Body of pancreas (tissue), 4 donors: ENCODE results near the gene POLR2J3. TPM values are rescaled to one million over a fixed set of nuclear protein-coding genes. Genes with fewer than 3 reads are reported as not detected.
"Not testable (repeated sequence)": the region's sequence is repeated elsewhere in the genome, so short reads cannot be mapped to it uniquely, and the experiment has no call there.

Experiments
- ATAC-seq: fragments of 150-250 bp; one replicate; pipeline ENCODE4 v1.9.1; 2016
- DNase-seq, 4 donors: peaks; one replicate each; pipeline ENCODE4 v3.0.0-alpha.2; 2019
- H3K27ac ChIP-seq, 4 donors: fragments of 200-600 bp; sonication (generic); 1 replicate in 3 of 4; 2 replicates in 1 of 4; pipeline versions ENCODE4 v1.5.1 to v1.6.1; 2016 to 2019; ENCODE audit warnings: mild to moderate bottlenecking in 1 of 4, mixed read lengths in 1 of 4, moderate library complexity in 1 of 4
- H3K27me3 ChIP-seq, 2 donors: fragments of 200-600 bp; sonication (generic); one replicate each; pipeline ENCODE4 v1.6.0; 2016; ENCODE audit warnings: mild to moderate bottlenecking in 1 of 2
- H3K36me3 ChIP-seq, 2 donors: fragments of 200-600 bp; sonication (generic); replicated peaks in 1 of 2; 2 replicates each; pipeline ENCODE4 v1.5.1; 2016; ENCODE audit warnings: low read depth in 2 of 2; ENCODE audit not compliant: insufficient read depth in 1 of 2
- H3K4me1 ChIP-seq: fragments of 200-600 bp; sonication (generic); one replicate; pipeline ENCODE4 v1.6.0; 2016
- H3K4me3 ChIP-seq, 2 donors: fragments of 200-600 bp; sonication (generic); 1 replicate in 1 of 2; 2 replicates in 1 of 2; pipeline ENCODE4 v1.5.1; 2016 to 2019
- H3K9me3 ChIP-seq, 3 donors: fragments of 200-600 bp; sonication (generic); 1 replicate in 2 of 3; 2 replicates in 1 of 3; pipeline ENCODE4 v1.5.1; 2016
- WGBS, 2 donors: methylation state at CpG; one replicate each; pipeline ENCODE4 v1.1.5; 2017; 5-methylcytosine and 5-hydroxymethylcytosine counted together
- intact Hi-C: fragments of 100-400 bp; cut with DNase I; formaldehyde crosslinking; loops from one replicate; pipeline ENCODE4 v1.15.1; 2023
- total RNA-seq, 2 donors: library from RNA; depleted of rRNA; stranded (reverse); fragments of >200 nt; gene quantifications; one replicate each; pipeline ENCODE4 v1.1.0, GENCODE V29; 2016

The POLR2J3 gene
- total RNA-seq, 2 donors from 2014 or later: 25.1 to 26.7 TPM

- intact Hi-C loops, DNase-seq, H3K27me3 ChIP-seq, H3K27ac ChIP-seq, H3K4me3 ChIP-seq, H3K36me3 ChIP-seq, H3K9me3 ChIP-seq, H3K4me1 ChIP-seq, ATAC-seq: not testable (repeated sequence)
- 56% methylated on average over 3 of the region's 7 CpGs; no CpG with 5 or more reads in 1 of the 2 donors for WGBS, 2 donors
These were observed 38.1 kb upstream of the POLR2J3 start for GRCh38 chr7:102610441-102610840.

- H3K36me3 ChIP-seq, ATAC-seq, DNase-seq, H3K4me1 ChIP-seq, H3K9me3 ChIP-seq, H3K4me3 ChIP-seq, H3K27ac ChIP-seq, intact Hi-C loops, H3K27me3 ChIP-seq: not testable (repeated sequence)
- no CpG with 5 or more reads among the region's 10 CpGs for WGBS, 2 donors
These were observed 37.4 kb upstream of the POLR2J3 start for GRCh38 chr7:102609734-102610133.

GRCh38 chr7:102606848-102607247 is 34.5 kb upstream of the POLR2J3 start:
- ATAC-seq, intact Hi-C loops: not testable (repeated sequence)

GRCh38 chr7:102604431-102605145 is 32.2 kb upstream of the POLR2J3 start:
- H3K4me1 ChIP-seq, H3K27ac ChIP-seq, H3K9me3 ChIP-seq, intact Hi-C loops, H3K36me3 ChIP-seq, H3K27me3 ChIP-seq, DNase-seq, H3K4me3 ChIP-seq: not testable (repeated sequence)
- peak; percentile 12 for ATAC-seq
- WGBS, 2 donors: 56% methylated on average over 7 of the region's 19 CpGs; no CpG with 5 or more reads in 1 of the 2 donors

More at GRCh38 chr7:102606848-102607247, 34.5 kb upstream of the POLR2J3 start:
- DNase-seq, H3K9me3 ChIP-seq, H3K27me3 ChIP-seq, H3K4me1 ChIP-seq, H3K4me3 ChIP-seq, H3K27ac ChIP-seq, H3K36me3 ChIP-seq: not testable (repeated sequence)
- no CpG with 5 or more reads among the region's 5 CpGs for WGBS, 2 donors

GRCh38 chr7:102602317-102602716 is 29.9 kb upstream of the POLR2J3 start:
- intact Hi-C loops, ATAC-seq: not testable (repeated sequence)
- no CpG with 5 or more reads among the region's 12 CpGs for WGBS, 2 donors

GRCh38 chr7:102599699-102600098 is 27.3 kb upstream of the POLR2J3 start:
- DNase-seq, intact Hi-C loops, H3K4me3 ChIP-seq, H3K9me3 ChIP-seq, H3K4me1 ChIP-seq, H3K36me3 ChIP-seq, H3K27ac ChIP-seq, H3K27me3 ChIP-seq: not testable (repeated sequence)
- ATAC-seq: peak; percentile 43
- WGBS, 2 donors: no CpG with 5 or more reads among the region's 9 CpGs

More at GRCh38 chr7:102602317-102602716, 29.9 kb upstream of the POLR2J3 start:
- H3K4me3 ChIP-seq, H3K4me1 ChIP-seq, DNase-seq, H3K36me3 ChIP-seq, H3K9me3 ChIP-seq, H3K27ac ChIP-seq, H3K27me3 ChIP-seq: not testable (repeated sequence)

- H3K27me3 ChIP-seq, H3K9me3 ChIP-seq, H3K4me3 ChIP-seq, H3K36me3 ChIP-seq, intact Hi-C loops, H3K27ac ChIP-seq, ATAC-seq, DNase-seq, H3K4me1 ChIP-seq: not testable (repeated sequence)
- WGBS, 2 donors: 60 to 83% methylated on average over 3 to 4 of the region's 10 CpGs
These were observed 23.7 kb upstream of the POLR2J3 start for GRCh38 chr7:102596036-102596435.

- H3K27me3 ChIP-seq, H3K4me1 ChIP-seq, DNase-seq, H3K4me3 ChIP-seq, intact Hi-C loops, H3K27ac ChIP-seq, H3K36me3 ChIP-seq, H3K9me3 ChIP-seq: not testable (repeated sequence)
- no CpG with 5 or more reads among the region's 68 CpGs for WGBS, 2 donors
- ATAC-seq: peak; percentile 4
These were observed 21.4 kb upstream of the POLR2J3 start for GRCh38 chr7:102593637-102594334.

- DNase-seq: peak; percentile 91 to 98 (median 92)
- H3K9me3 ChIP-seq, H3K4me3 ChIP-seq, H3K4me1 ChIP-seq, H3K36me3 ChIP-seq, intact Hi-C loops, H3K27me3 ChIP-seq, H3K27ac ChIP-seq: not testable (repeated sequence)
- ATAC-seq: peak; percentile 88
- 17 to 19% methylated on average over 6 to 9 of the region's 26 CpGs for WGBS, 2 donors
These were observed 20.2 kb upstream of the POLR2J3 start for GRCh38 chr7:102592477-102593019.

GRCh38 chr7:102589857-102590256 is 17.5 kb upstream of the POLR2J3 start:
- no CpG with 5 or more reads among the region's 9 CpGs for WGBS, 2 donors
- H3K4me1 ChIP-seq, H3K4me3 ChIP-seq, H3K36me3 ChIP-seq, DNase-seq, intact Hi-C loops, H3K27me3 ChIP-seq, H3K9me3 ChIP-seq, H3K27ac ChIP-seq: not testable (repeated sequence)
- peak; percentile 58 for ATAC-seq

- H3K4me3 ChIP-seq, H3K36me3 ChIP-seq, H3K27ac ChIP-seq, H3K9me3 ChIP-seq, H3K4me1 ChIP-seq, intact Hi-C loops, H3K27me3 ChIP-seq, ATAC-seq, DNase-seq: not testable (repeated sequence)
- WGBS, 2 donors: no CpG with 5 or more reads among the region's 5 CpGs
These were observed 11.1 kb upstream of the POLR2J3 start for GRCh38 chr7:102583495-102583894.

- H3K4me1 ChIP-seq, H3K4me3 ChIP-seq, H3K36me3 ChIP-seq, H3K27ac ChIP-seq, H3K9me3 ChIP-seq, DNase-seq, intact Hi-C loops, ATAC-seq, H3K27me3 ChIP-seq: not testable (repeated sequence)
- no CpG with 5 or more reads among the region's 5 CpGs for WGBS, 2 donors
These were observed 9.3 kb upstream of the POLR2J3 start for GRCh38 chr7:102581722-102582121.
